GM19023 (cell line): Measurements from ENCODE around the gene SYNJ1.
"Not testable (repeated sequence)": the region's sequence is repeated elsewhere in the genome, so short reads cannot be mapped to it uniquely, and the experiment has no call there.

Experiments used
- ATAC-seq: cut with Tn5 transposase; IDR thresholded peaks from one replicate; pipeline ENCODE4 v1.9.1; 2021; ENCODE audit warnings: mild to moderate bottlenecking, moderate library complexity; ENCODE audit not compliant: unreplicated experiment

Gene SYNJ1

GRCh38 chr21:32695482-32695881, 32.3 kb downstream of the SYNJ1 start:
- not testable (repeated sequence) for ATAC-seq

DNA sequence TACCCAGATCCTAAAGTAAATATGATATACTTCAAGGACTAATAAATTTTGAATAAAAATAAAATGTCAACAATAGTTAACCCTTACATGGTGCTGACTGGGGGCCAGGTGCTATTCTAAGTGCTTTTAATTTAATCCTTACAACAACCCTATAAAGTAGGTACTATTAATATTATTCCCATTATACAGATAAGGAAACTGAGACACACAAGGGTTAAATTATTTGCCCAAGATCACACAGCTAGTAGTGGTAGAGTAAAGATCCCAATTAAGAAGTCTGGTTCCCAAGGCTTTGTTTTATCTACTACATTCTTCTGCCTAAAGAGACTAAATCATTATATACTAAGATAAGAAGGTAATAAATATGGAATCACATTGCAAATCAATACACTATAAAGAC, 34.2 kb downstream of the SYNJ1 start:
- ATAC-seq, result no peak

- no peak for ATAC-seq
These were observed 37.7 kb downstream of the SYNJ1 start for GRCh38 chr21:32690085-32690484.

DNA sequence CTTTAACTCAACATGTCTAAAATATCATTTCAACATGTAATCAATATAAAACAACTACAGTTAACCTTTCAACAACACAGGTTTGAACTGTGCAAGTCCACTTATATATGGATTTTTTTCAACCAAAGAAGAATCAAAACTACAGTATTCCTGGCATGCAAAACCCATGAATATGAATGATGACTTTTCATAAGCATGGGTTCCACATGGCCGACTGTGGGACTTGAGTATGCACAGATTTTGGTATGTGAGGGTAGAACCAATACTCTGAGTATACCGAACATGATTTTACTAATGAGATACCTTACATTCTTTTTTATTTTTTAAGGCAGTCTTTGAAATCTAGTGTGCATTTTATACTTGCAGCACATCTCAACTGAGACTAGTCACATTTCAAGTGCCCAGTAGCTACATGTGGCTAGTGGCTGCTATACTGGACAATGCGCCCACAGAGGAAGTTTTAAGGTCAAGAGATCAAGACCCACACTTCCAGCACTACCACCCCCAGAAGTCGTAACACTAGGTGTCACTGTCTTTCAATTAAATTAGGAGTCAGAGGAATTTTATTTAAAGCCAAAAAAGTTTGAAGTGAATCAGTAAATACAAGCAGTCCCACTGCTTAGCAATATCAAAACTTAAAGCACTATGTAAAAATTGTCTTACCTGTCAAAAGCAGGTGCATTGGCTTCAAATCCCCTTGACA, 40.0 kb downstream of the SYNJ1 start:
- no peak for ATAC-seq

- no peak for ATAC-seq
These were observed 44.9 kb downstream of the SYNJ1 start for GRCh38 chr21:32682696-32683474.

GRCh38 chr21:32674731-32675130, 53.1 kb downstream of the SYNJ1 start:
- ATAC-seq, result no peak

- ATAC-seq, result no peak
These were observed 53.8 kb downstream of the SYNJ1 start for GRCh38 chr21:32674038-32674437.

- no peak for ATAC-seq
These were observed 61.6 kb downstream of the SYNJ1 start for GRCh38 chr21:32666258-32666657.

DNA sequence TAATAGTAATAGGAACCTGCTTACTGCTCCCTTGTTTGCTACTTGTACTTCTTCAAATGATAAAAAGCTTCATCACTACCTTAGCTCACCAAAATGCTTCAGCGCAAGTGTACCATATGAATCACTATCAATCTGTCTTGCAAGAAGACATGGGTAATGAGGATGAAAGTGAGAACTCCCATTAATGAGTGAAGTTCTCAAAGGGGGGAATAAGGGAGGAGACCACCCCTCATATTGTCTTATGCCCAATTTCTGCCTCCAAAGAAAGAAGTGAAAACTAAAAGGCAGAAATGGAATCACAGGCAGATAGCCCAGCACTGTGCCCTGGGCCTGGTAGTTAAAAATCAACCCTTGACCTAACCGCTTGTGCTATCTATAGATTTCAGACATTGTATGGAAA, 63.7 kb downstream of the SYNJ1 start:
- not testable (repeated sequence) for ATAC-seq

GRCh38 chr21:32661981-32662380, 65.8 kb downstream of the SYNJ1 start:
- not testable (repeated sequence) for ATAC-seq

DNA sequence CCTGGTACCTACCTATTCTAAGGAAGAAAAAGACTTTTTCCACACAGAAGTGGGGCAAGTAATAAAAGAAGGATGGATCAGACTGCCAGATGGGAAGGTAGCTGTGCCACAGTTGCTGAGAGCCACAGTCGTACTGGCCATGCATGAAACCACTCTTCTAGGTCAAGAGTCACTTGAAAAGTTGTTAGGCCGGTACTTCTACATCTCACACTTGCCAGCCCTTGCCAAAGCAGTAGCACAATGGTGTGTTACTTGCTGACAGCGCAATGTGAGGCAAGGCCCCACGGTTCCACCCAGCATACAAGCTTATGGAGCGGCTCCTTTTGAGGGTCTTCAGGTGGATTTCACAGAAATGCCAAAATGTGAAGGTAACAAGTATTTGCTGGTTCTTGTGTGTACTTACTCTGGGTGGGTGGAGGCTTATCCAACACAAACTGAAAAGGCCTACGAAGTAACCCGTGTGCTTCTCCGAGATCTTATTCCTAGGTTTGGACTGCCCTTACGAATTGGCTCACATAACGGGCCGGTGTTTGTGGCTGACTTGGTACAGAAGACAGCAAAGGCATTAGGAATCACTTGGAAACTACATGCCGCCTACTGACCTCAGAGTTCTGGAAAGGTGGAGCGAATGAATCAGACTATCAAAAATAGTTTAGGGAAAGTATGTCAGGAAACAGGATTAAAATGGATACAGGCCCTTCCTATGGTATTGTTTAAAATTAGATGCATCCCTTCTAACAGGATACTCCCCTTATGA, 66.6 kb downstream of the SYNJ1 start:
- ATAC-seq, result not testable (repeated sequence)

- no peak for ATAC-seq
These were observed 69.3 kb downstream of the SYNJ1 start for GRCh38 chr21:32658524-32658923.

GRCh38 chr21:32653326-32653901, 74.4 kb downstream of the SYNJ1 start:
- ATAC-seq, result no peak

DNA sequence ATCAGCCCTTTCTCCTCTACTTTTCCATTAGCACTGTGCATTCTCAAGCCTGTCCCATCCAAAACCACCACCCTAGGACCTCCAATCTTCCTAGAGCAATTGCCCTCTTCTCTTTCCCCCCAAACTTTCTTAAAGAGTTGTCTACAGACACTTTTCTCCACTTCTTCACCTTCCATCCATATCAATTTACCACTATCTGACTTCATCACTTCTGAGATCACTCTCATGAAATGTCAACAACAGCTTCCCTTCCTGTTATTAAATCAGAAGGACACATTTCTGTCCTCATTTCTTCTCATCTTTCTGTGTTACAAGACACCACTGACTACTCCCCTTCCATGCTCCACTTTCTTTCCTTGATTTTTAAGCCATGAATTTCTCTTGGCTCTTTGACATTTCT, 79.6 kb downstream of the SYNJ1 start:
- ATAC-seq, result no peak

- no peak for ATAC-seq
These were observed 82.3 kb downstream of the SYNJ1 start for GRCh38 chr21:32645261-32646182.

- ATAC-seq, result no peak
These were observed 85.8 kb downstream of the SYNJ1 start for GRCh38 chr21:32641710-32642698.

DNA sequence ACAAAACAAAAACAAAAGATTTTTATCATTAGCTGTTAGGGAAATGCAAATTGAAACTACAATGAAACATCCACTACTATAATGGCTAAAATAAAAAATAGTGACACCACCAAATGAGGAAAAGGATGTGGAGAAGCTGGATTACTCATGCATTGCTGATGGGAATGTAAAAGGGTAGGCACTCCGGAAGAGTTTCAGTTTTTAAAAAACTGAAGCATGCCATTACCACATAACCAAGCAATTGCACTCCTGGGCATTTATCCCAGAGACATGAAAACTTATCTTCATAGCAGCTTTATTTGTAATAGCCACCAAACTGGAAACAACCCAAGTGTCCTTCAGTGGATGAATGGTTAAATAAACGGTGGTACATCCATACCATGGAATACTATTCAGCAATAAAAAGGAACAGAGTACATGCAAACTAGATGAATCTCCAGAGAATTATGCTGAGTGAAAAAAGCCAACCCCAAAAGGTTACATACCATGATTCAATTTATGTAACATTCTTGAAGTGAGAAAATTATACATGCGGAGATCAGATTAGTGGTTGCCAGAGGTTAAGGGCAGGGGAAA, 101.1 kb downstream of the SYNJ1 start:
- no peak for ATAC-seq

- not testable (repeated sequence) for ATAC-seq
These were observed 109.6 kb downstream of the SYNJ1 start for GRCh38 chr21:32618218-32618617.
